ENCODE results near the gene UBE2J2. TPM values are rescaled to one million over a fixed set of nuclear protein-coding genes. Genes with fewer than 3 reads are reported as not detected.

The UBE2J2 gene
- total RNA-seq, 1 experiment from 2014 or later, result 62.1 TPM

DNA sequence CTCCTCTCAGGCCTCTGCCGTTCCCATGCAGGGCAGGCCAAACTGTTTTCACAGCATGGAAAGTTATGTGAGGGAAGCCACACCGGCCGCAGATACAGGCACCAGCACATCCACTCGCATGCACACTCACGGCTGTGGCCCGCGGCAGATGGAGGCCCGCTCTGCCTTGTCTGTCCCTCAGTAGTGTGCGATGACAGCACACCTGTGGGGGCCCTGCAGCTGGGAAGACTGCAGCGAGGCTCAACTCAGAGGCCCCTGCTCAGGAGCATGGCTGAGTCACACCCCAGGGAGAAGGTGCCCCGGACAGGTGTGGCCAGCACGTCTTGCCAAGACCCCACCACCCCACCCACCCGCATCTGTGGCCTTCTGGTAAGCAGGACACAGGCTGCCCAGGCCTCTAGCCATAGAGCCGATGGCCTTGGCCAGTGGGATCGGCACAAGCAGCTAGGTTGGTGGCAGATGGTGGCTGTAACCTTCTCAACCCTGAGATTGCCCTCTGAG lies 1.3 kb upstream of the UBE2J2 start:
- CTCF ChIA-PET, result interaction anchor here (0.6 kb wide), 1 partner anchor 23 kb away, joined by 3 read pairs; no protein-coding TSS in a partner anchor
- no TSS peak for BruUV-seq (replicated peaks)
- TF ChIP-seq, protein P1, sequence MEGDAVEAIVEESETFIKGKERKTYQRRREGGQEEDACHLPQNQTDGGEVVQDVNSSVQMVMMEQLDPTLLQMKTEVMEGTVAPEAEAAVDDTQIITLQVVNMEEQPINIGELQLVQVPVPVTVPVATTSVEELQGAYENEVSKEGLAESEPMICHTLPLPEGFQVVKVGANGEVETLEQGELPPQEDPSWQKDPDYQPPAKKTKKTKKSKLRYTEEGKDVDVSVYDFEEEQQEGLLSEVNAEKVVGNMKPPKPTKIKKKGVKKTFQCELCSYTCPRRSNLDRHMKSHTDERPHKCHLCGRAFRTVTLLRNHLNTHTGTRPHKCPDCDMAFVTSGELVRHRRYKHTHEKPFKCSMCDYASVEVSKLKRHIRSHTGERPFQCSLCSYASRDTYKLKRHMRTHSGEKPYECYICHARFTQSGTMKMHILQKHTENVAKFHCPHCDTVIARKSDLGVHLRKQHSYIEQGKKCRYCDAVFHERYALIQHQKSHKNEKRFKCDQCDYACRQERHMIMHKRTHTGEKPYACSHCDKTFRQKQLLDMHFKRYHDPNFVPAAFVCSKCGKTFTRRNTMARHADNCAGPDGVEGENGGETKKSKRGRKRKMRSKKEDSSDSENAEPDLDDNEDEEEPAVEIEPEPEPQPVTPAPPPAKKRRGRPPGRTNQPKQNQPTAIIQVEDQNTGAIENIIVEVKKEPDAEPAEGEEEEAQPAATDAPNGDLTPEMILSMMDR (IDR thresholded peaks at IDR 0.05; ENCODE audit: unreplicated experiment), result no peak
- H3K9me3 Mint-ChIP-seq (ENCODE audit: unreplicated experiment), result no peaks in the 10 kb centered on the region
- peaks cover 19% of the 10 kb centered on the region for H3K36me3 Mint-ChIP-seq (ENCODE audit: insufficient read depth, unreplicated experiment)
- peak overlapping the region; percentile 83 for H3K4me3 Mint-ChIP-seq (ENCODE audit: unreplicated experiment)
- no peak overlapping the region for H3K27ac Mint-ChIP-seq (ENCODE audit: low read depth, unreplicated experiment)
- no peaks in the 10 kb centered on the region for H3K27me3 Mint-ChIP-seq (ENCODE audit: insufficient read depth, unreplicated experiment)
- DNase-seq (ENCODE audit: unreplicated experiment), result no peak
- peaks cover 15% of the 10 kb centered on the region for H3K4me1 Mint-ChIP-seq (ENCODE audit: insufficient read depth, unreplicated experiment)
- intact Hi-C loops (cut with micrococcal nuclease), result no loop called here
- POLR2A ChIA-PET, result interaction anchor here (1.3 kb wide), 1 partner anchor 16 kb away, joined by 3 read pairs; no protein-coding TSS in a partner anchor

- BruUV-seq (replicated peaks), result no TSS peak
- Mint-ChIP-seq H3K4me1 (ENCODE audit: insufficient read depth, unreplicated experiment) (peaks cover 17% of the 10 kb centered on the region), H3K9me3 (ENCODE audit: unreplicated experiment) (no peaks in the 10 kb centered on the region), H3K27ac (ENCODE audit: low read depth, unreplicated experiment) (no peak overlapping the region), H3K4me3 (ENCODE audit: unreplicated experiment) (peak overlapping the region; percentile 83), H3K27me3 (ENCODE audit: insufficient read depth, unreplicated experiment) (no peaks in the 10 kb centered on the region), H3K36me3 (ENCODE audit: insufficient read depth, unreplicated experiment) (peaks cover 24% of the 10 kb centered on the region)
- no peak for DNase-seq (ENCODE audit: unreplicated experiment)
- CTCF ChIA-PET, result no interaction called here
- TF ChIP-seq, protein P1 (IDR thresholded peaks at IDR 0.05; ENCODE audit: unreplicated experiment), result no peak
- intact Hi-C loops (cut with micrococcal nuclease), result no loop called here
- POLR2A ChIA-PET, result interaction anchor here (0.8 to 1.4 kb wide), 9 partner anchors 7 to 155 kb away, joined by 3 to 8 read pairs (median 3); no protein-coding TSS in a partner anchor
Observed at GRCh38 chr1:1274299-1274930, 761 bp upstream of the UBE2J2 start.

- intact Hi-C loops (cut with micrococcal nuclease), result no loop called here
- Mint-ChIP-seq H3K4me1 (ENCODE audit: insufficient read depth, unreplicated experiment) (peaks cover 17% of the 10 kb centered on the region), H3K9me3 (ENCODE audit: unreplicated experiment) (no peaks in the 10 kb centered on the region), H3K36me3 (ENCODE audit: insufficient read depth, unreplicated experiment) (peaks cover 29% of the 10 kb centered on the region), H3K27me3 (ENCODE audit: insufficient read depth, unreplicated experiment) (no peaks in the 10 kb centered on the region), H3K27ac (ENCODE audit: low read depth, unreplicated experiment) (peak overlapping the region; percentile 82), H3K4me3 (ENCODE audit: unreplicated experiment) (peak overlapping the region; percentile 83)
- CTCF ChIA-PET, result interaction anchor here (0.6 kb wide), 1 partner anchor 231 kb away, joined by 3 read pairs; no protein-coding TSS in a partner anchor
- no TSS peak for BruUV-seq (replicated peaks)
- POLR2A ChIA-PET, result interaction anchor here (0.6 to 1.4 kb wide), 10 partner anchors 9 to 252 kb away, joined by 3 to 8 read pairs (median 4); partner anchors contain the start of gene AURKAIP1
- TF ChIP-seq, protein P1 (IDR thresholded peaks at IDR 0.05; ENCODE audit: unreplicated experiment), result no peak
- no peak for DNase-seq (ENCODE audit: unreplicated experiment)
Observed at GRCh38 chr1:1273209-1273511, 494 bp downstream of the UBE2J2 start.

DNA sequence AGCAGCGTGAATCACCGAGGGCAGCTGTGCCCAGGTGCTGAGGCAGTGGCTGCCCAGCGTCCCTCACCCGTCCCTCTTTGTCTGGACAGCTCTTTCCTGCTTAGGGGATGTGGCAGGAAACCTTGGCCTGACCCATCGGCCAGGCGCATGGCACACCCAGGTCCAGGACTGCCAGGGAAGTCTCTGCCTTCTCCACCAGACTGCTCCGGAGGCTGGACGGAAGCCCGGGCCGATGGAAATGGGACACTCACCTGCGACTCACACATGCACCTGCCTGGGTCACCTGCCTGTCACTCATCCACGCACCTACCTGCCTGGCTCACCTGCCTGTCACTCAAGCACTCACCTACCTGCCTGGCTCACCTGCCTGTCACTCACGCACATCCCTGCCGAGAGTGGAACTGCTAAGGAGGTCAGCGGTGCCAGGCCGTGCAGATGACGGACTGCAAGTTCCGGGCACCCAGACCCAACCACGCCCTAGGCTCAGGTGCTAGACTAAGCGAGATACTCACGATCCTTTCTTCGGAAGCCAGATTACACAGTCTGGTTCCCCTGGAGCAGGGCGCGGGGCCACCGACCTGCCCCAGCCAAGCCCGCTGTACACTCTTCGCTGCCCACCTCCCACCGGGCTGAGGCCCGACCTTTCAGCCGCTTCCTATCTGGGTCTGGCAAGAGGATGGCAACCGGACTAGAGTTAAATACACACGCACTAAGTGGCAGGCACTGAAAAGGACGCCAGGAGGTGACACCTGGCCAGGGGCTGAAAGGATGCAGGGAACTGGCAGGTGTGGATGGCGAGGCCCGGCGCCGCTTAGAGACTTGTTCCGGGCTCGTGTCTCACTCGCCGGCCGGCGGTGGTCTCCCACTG lies 1.1 kb downstream of the UBE2J2 start:
- ChIA-PET CTCF (interaction anchor here (0.6 kb wide), 1 partner anchor 127 kb away, joined by 3 read pairs; no protein-coding TSS in a partner anchor), POLR2A (interaction anchor here (0.7 to 1.4 kb wide), 7 partner anchors 8 to 193 kb away, joined by 3 to 7 read pairs (median 4); partner anchors contain the start of gene AURKAIP1)
- intact Hi-C loops (cut with micrococcal nuclease), result no loop called here
- TF ChIP-seq, protein P1 (IDR thresholded peaks at IDR 0.05; ENCODE audit: unreplicated experiment), result no peak
- Mint-ChIP-seq H3K4me3 (ENCODE audit: unreplicated experiment) (peak overlapping the region; percentile 83), H3K27me3 (ENCODE audit: insufficient read depth, unreplicated experiment) (no peaks in the 10 kb centered on the region), H3K36me3 (ENCODE audit: insufficient read depth, unreplicated experiment) (peaks cover 33% of the 10 kb centered on the region), H3K9me3 (ENCODE audit: unreplicated experiment) (no peaks in the 10 kb centered on the region), H3K27ac (ENCODE audit: low read depth, unreplicated experiment) (peak overlapping the region; percentile 82), H3K4me1 (ENCODE audit: insufficient read depth, unreplicated experiment) (peaks cover 17% of the 10 kb centered on the region)
- BruUV-seq (replicated peaks), result TSS peak; percentile 38
- peak; percentile 46 for DNase-seq (ENCODE audit: unreplicated experiment)

Data from MCF 10A (cell line).